Upper lobe of right lung (tissue), 1 donor: ENCODE data around the gene MUC16. TPM values are rescaled to one million over a fixed set of nuclear protein-coding genes. Genes with fewer than 3 reads are reported as not detected.
"Not testable (repeated sequence)": the region's sequence is repeated elsewhere in the genome, so short reads cannot be mapped to it uniquely, and the experiment has no call there.

Source experiments
- ATAC-seq: fragments of 200-7000 bp; cut with Tn5 transposase; one replicate; pipeline ENCODE4 v1.9.1; 2020; ENCODE audit warnings: mild to moderate bottlenecking, moderate library complexity
- DNase-seq: peaks from one replicate; pipeline ENCODE4 v3.0.0-alpha.2; 2020
- H3K27ac ChIP-seq: fragments of 200-600 bp; one replicate; pipeline ENCODE4 v1.8.0; 2022
- H3K27me3 ChIP-seq: fragments of 200-600 bp; one replicate; pipeline ENCODE4 v1.8.0; 2022; ENCODE audit warnings: mild to moderate bottlenecking
- H3K36me3 ChIP-seq: fragments of 200-600 bp; one replicate; pipeline ENCODE4 v1.8.0; 2022
- H3K4me1 ChIP-seq: fragments of 200-600 bp; one replicate; pipeline ENCODE4 v1.8.0; 2022
- H3K4me3 ChIP-seq: fragments of 200-600 bp; one replicate; pipeline ENCODE4 v1.8.0; 2022; ENCODE audit warnings: mild to moderate bottlenecking
- H3K9me3 ChIP-seq: fragments of 200-600 bp; one replicate; pipeline ENCODE4 v1.8.0; 2022
- intact Hi-C: fragments of 100-400 bp; cut with DNase I; formaldehyde crosslinking; loops from one replicate; pipeline ENCODE4 v1.11.0; 2022
- total RNA-seq: library from RNA; stranded (reverse); fragmentation: NEBNext Ultra II Directional; extraction: Animal tissue kit (Norgen Biotek cat#: 25700); gene quantifications from one replicate; pipeline ENCODE4 v1.2.1, GENCODE V29; 2021
- TF ChIP-seq, protein P1 (sequence below): fragments of 200-600 bp; IDR thresholded peaks from one replicate; pipeline ENCODE4 v1.8.0; 2022; ENCODE audit warnings: antibody characterized with exemption
- donor health status: DM: no; HTN: yes; CAD: no; lungs with severe emphysema.

Gene MUC16
- total RNA-seq, 1 donor from 2014 or later: 0.41 TPM

GRCh38 chr19:9054207-9054606 lies 44.0 kb upstream of the MUC16 start:
- H3K36me3 ChIP-seq: no peaks in the 10 kb centered on the region
- TF ChIP-seq, protein P1, sequence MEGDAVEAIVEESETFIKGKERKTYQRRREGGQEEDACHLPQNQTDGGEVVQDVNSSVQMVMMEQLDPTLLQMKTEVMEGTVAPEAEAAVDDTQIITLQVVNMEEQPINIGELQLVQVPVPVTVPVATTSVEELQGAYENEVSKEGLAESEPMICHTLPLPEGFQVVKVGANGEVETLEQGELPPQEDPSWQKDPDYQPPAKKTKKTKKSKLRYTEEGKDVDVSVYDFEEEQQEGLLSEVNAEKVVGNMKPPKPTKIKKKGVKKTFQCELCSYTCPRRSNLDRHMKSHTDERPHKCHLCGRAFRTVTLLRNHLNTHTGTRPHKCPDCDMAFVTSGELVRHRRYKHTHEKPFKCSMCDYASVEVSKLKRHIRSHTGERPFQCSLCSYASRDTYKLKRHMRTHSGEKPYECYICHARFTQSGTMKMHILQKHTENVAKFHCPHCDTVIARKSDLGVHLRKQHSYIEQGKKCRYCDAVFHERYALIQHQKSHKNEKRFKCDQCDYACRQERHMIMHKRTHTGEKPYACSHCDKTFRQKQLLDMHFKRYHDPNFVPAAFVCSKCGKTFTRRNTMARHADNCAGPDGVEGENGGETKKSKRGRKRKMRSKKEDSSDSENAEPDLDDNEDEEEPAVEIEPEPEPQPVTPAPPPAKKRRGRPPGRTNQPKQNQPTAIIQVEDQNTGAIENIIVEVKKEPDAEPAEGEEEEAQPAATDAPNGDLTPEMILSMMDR: no peak
- H3K27me3 ChIP-seq: no peaks in the 10 kb centered on the region
- intact Hi-C loops: no loop called here
- DNase-seq: no peak
- no peak overlapping the region for H3K27ac ChIP-seq
- no peak for ATAC-seq
- H3K9me3 ChIP-seq: no peaks in the 10 kb centered on the region
- no peak overlapping the region for H3K4me3 ChIP-seq
- H3K4me1 ChIP-seq: no peaks in the 10 kb centered on the region

- H3K27ac ChIP-seq, H3K27me3 ChIP-seq, H3K9me3 ChIP-seq, intact Hi-C loops, H3K4me1 ChIP-seq, H3K4me3 ChIP-seq, DNase-seq, ATAC-seq, H3K36me3 ChIP-seq: not testable (repeated sequence)
Measured at GRCh38 chr19:9053674-9054073, 43.5 kb upstream of the MUC16 start.

- no peak overlapping the region for H3K4me3 ChIP-seq
- TF ChIP-seq, protein P1: no peak
- no peaks in the 10 kb centered on the region for H3K4me1 ChIP-seq
- H3K36me3 ChIP-seq: no peaks in the 10 kb centered on the region
- no peak overlapping the region for H3K27ac ChIP-seq
- intact Hi-C loops: no loop called here
- H3K27me3 ChIP-seq: no peaks in the 10 kb centered on the region
- ATAC-seq (no peak), DNase-seq (no peak)
- no peaks in the 10 kb centered on the region for H3K9me3 ChIP-seq
Measured at GRCh38 chr19:9052894-9053293, 42.7 kb upstream of the MUC16 start.

DNA sequence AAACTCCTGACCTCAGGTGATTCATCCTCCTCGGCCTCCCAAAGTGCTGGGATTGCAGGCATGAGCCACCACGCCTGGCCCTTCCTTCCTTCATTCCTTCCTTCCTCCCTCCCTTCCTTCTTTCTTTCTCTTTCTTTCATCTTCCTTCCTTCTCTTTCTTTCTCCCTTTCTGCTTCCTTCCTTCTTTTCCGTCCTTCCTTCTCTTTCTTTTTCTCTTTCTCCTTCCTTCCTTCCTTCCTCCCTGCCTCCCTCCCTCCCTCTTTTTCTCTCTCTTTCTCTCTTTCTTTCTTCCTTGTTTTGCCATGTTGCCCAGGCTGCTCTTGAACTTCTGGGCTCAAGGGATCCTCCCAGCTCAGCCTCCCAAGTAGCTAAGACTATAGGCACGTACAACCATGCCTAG lies 36.5 kb upstream of the MUC16 start:
- Histone ChIP-seq H3K4me3 (no peak overlapping the region), H3K9me3 (no peaks in the 10 kb centered on the region), H3K27ac (no peak overlapping the region), H3K4me1 (no peaks in the 10 kb centered on the region), H3K36me3 (no peaks in the 10 kb centered on the region), H3K27me3 (no peaks in the 10 kb centered on the region)
- DNase-seq (no peak), ATAC-seq (no peak)
- TF ChIP-seq, protein P1: no peak
- intact Hi-C loops: no loop called here

- H3K4me1 ChIP-seq: no peaks in the 10 kb centered on the region
- no peak for DNase-seq
- TF ChIP-seq, protein P1: no peak
- intact Hi-C loops: no loop called here
- H3K36me3 ChIP-seq: no peaks in the 10 kb centered on the region
- H3K9me3 ChIP-seq: no peaks in the 10 kb centered on the region
- ATAC-seq: no peak
- H3K27me3 ChIP-seq: no peaks in the 10 kb centered on the region
- H3K4me3 ChIP-seq: no peak overlapping the region
- no peak overlapping the region for H3K27ac ChIP-seq
Measured at GRCh38 chr19:9044449-9044848, 34.2 kb upstream of the MUC16 start.

- Histone ChIP-seq H3K4me1 (no peaks in the 10 kb centered on the region), H3K4me3 (no peak overlapping the region), H3K36me3 (no peaks in the 10 kb centered on the region), H3K27ac (no peak overlapping the region), H3K9me3 (no peaks in the 10 kb centered on the region), H3K27me3 (no peaks in the 10 kb centered on the region)
- DNase-seq (no peak), ATAC-seq (no peak)
- intact Hi-C loops: no loop called here
- TF ChIP-seq, protein P1: no peak
Measured at GRCh38 chr19:9043524-9043923, 33.3 kb upstream of the MUC16 start.
